GM12873 (cell line): ENCODE results near the gene UGDH.

Experiments
- CTCF ChIP-seq: IDR thresholded peaks from 2 replicates; pipeline ENCODE4 v1.5.1; 2012; ENCODE audit warnings: low read depth, mild to moderate bottlenecking, moderate library complexity, low read length, control low read depth; ENCODE audit not compliant: insufficient read depth; ENCODE audit errors: missing control alignments

The UGDH gene

GRCh38 chr4:39526765-39527295, 409 bp downstream of the UGDH start:
- no peak for TF ChIP-seq CTCF

- TF ChIP-seq CTCF, result no peak
Measured at GRCh38 chr4:39525822-39526690, 1.2 kb downstream of the UGDH start.

GRCh38 chr4:39524161-39524957, 2.9 kb downstream of the UGDH start:
- no peak for TF ChIP-seq CTCF

- no peak for TF ChIP-seq CTCF
Measured at GRCh38 chr4:39522068-39522467, 5.2 kb downstream of the UGDH start.

GRCh38 chr4:39521253-39521919, 5.9 kb downstream of the UGDH start:
- no peak for TF ChIP-seq CTCF

GRCh38 chr4:39518484-39518883, 8.8 kb downstream of the UGDH start:
- no peak for TF ChIP-seq CTCF

- no peak for TF ChIP-seq CTCF
Measured at GRCh38 chr4:39516407-39516966, 10.8 kb downstream of the UGDH start.
